Vagina (tissue), 2 donors: ENCODE data around the gene JPH2. TPM values are rescaled to one million over a fixed set of nuclear protein-coding genes. Genes with fewer than 3 reads are reported as not detected.

Experiments
- DNase-seq, 2 donors: peaks; one replicate each; pipeline ENCODE4 v3.0.0-alpha.2; 2017; ENCODE audit errors: extremely low spot score in 2 of 2
- H3K27ac ChIP-seq: fragments of 200-600 bp; sonication (generic); one replicate; pipeline ENCODE4 v1.5.1; 2019
- H3K27me3 ChIP-seq: fragments of 200-600 bp; sonication (generic); one replicate; pipeline ENCODE4 v1.5.1; 2019
- H3K36me3 ChIP-seq, 2 donors: fragments of 200-600 bp; sonication (generic); one replicate each; pipeline ENCODE4 v1.5.1; 2017 to 2019
- H3K4me1 ChIP-seq: fragments of 200-600 bp; sonication (generic); one replicate; pipeline ENCODE4 v1.5.1; 2019
- H3K4me3 ChIP-seq, 2 donors: fragments of 200-600 bp; sonication (generic); 1 replicate in 1 of 2; 2 replicates in 1 of 2; pipeline ENCODE4 v1.5.1; 2016 to 2019
- H3K9me3 ChIP-seq: fragments of 200-600 bp; sonication (generic); one replicate; pipeline ENCODE4 v1.5.1; 2019
- POLR2A ChIP-seq, 2 donors: fragments of 450-650 bp; IDR thresholded peaks; one replicate each; pipeline ENCODE4 v1.6.1; 2017; ENCODE audit warnings: antibody characterized with exemption in 2 of 2, mild to moderate bottlenecking in 2 of 2, moderate library complexity in 2 of 2
- POLR2AphosphoS5 ChIP-seq, 2 donors: sonication (generic); formaldehyde crosslinking; IDR thresholded peaks; one replicate each; pipeline ENCODE4 v1.9.0; 2017; ENCODE audit warnings: antibody characterized with exemption in 2 of 2, mild to moderate bottlenecking in 2 of 2, low read depth in 1 of 2; ENCODE audit not compliant: insufficient read depth in 1 of 2
- intact Hi-C: fragments of 100-400 bp; cut with DNase I; formaldehyde crosslinking; loops from one replicate; pipeline ENCODE4 v1.15.1; 2023
- total RNA-seq: library from RNA; depleted of rRNA; stranded (reverse); fragments of >200 nt; gene quantifications from one replicate; pipeline ENCODE4 v1.2.3, GENCODE V29; 2016
- TF ChIP-seq, protein P1 (sequence below), 3 experiments: fragments of 450-650 bp in 2 of 3; fragments of 200-600 bp in 1 of 3; sonication (generic) in 1 of 3; IDR thresholded peaks; one replicate each; pipeline ENCODE4 v1.5.1; 2017 to 2019; ENCODE audit warnings: antibody characterized with exemption in 3 of 3, mild to moderate bottlenecking in 2 of 3, moderate library complexity in 2 of 3

The JPH2 gene
- total RNA-seq, 1 donor from 2014 or later: 13.8 TPM

DNA sequence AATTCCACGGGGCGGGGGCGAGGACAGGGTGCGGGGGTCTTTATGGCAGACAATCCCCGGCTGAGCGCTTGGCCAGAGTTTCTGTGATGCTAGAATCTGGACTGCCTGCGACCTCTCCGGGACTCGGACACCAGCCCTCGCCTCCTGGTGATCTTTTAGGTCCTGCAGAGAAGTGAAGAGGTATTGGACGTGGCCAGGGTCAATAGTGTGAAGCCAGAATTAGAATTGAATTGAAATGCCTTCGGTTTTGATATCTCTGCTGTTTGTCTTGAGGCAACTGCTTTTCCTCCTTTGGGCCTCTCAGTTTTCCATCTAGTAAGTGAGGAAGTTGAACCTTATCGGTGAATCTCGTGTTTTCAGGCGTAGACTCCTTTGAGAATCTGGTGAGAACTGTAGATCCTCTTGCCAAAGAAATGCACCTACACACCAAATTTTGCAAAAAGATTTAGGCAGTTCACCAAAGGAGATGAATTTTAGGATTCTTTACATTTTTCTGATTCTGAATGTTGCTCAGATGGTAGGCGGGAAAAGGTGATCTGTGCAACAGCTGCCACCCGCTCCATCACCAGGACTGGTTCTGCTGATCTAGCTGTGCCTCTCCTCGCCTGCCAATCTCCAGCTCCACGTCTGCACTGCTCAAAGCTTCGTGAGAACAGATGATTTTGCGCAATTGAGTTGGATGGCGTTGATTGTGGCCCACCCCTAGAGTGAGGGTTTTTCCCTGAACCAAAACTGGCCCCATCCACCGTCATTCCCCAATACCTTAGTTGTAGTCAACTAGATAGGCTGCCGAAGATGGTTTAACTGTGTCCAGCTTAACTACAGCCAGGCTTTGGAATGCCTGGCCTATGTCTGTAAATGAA lies 24.4 kb upstream of the JPH2 start:
- peak overlapping the region; percentile 69 to 100 for H3K4me3 ChIP-seq
- peaks cover 43% of the 10 kb centered on the region for H3K4me1 ChIP-seq
- DNase-seq: no peak
- H3K9me3 ChIP-seq: no peaks in the 10 kb centered on the region
- TF ChIP-seq POLR2AphosphoS5 (IDR thresholded peaks at IDR 0.05; ENCODE audit: insufficient read depth in 1 of 2, low read depth in 1 of 2): no peak
- TF ChIP-seq, protein P1, sequence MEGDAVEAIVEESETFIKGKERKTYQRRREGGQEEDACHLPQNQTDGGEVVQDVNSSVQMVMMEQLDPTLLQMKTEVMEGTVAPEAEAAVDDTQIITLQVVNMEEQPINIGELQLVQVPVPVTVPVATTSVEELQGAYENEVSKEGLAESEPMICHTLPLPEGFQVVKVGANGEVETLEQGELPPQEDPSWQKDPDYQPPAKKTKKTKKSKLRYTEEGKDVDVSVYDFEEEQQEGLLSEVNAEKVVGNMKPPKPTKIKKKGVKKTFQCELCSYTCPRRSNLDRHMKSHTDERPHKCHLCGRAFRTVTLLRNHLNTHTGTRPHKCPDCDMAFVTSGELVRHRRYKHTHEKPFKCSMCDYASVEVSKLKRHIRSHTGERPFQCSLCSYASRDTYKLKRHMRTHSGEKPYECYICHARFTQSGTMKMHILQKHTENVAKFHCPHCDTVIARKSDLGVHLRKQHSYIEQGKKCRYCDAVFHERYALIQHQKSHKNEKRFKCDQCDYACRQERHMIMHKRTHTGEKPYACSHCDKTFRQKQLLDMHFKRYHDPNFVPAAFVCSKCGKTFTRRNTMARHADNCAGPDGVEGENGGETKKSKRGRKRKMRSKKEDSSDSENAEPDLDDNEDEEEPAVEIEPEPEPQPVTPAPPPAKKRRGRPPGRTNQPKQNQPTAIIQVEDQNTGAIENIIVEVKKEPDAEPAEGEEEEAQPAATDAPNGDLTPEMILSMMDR (IDR thresholded peaks at IDR 0.05): no peak
- TF ChIP-seq POLR2A (IDR thresholded peaks at IDR 0.05): no peak
- no peaks in the 10 kb centered on the region for H3K36me3 ChIP-seq
- no peaks in the 10 kb centered on the region for H3K27me3 ChIP-seq
- H3K27ac ChIP-seq: peak overlapping the region; percentile 99
- intact Hi-C loops: no loop called here

DNA sequence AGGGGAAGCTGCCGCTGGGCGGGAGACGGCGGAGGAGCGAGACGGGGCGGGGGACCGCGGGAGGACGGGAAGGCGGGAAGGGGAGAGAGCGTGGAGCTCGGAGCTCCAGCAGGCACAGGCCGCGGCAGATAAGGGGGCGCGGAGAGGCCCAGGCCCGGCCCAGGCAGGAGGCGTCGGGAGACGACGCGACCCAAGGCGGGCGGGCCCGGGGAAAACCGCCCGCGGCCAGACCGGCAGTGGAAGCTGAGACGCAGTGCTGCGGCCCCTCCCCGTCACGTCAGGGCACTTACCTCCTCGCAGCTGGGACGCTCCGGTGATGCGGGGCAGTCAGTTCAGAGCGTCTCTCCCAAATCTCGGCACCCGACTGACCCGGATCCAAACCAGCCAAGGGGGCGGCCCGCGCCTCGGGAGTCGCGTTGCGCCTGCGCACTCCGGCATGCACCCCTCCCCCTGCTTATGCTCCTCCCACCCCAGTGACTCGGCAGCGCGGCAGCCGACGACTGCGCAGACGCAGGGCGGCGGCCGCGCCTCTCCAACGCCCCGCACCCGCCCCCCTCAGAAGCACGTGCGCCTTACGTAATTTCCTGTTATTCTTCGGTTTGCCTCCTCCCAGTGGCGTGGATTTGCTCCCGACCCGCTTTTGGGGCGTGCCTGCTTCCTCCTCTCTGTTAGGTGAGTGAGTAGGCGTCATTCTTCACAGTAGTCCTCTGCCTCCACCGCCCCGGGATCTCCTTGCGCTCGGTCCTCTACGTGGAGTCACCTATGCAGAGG lies 23.6 kb upstream of the JPH2 start, which contains the start of gene OSER1:
Gene OSER1 (minus strand): TSS at position 366 of the 771 bp plus-strand sequence. CDS start 3,814 bp downstream, outside the sequence.
- Histone ChIP-seq H3K4me3 (peak within 1 kb of the TSS; percentile 69 to 100), H3K27ac (peak within 1 kb of the TSS; percentile 99), H3K4me1 (peaks cover 43% of the 10 kb centered on the region), H3K9me3 (no peaks in the 10 kb centered on the region), H3K36me3 (no peaks in the 10 kb centered on the region), H3K27me3 (no peaks in the 10 kb centered on the region)
- intact Hi-C loops: no loop called here
- DNase-seq: peak; percentile 99 to 100
- TF ChIP-seq POLR2A (IDR thresholded peaks at IDR 0.05) (peak; percentile 67 to 95), POLR2AphosphoS5 (IDR thresholded peaks at IDR 0.05; ENCODE audit: insufficient read depth in 1 of 2, low read depth in 1 of 2) (peak; percentile 90 to 99)
- TF ChIP-seq, protein P1 (IDR thresholded peaks at IDR 0.05): no peak

GRCh38 chr20:44209686-44210405 lies 22.9 kb upstream of the JPH2 start:
- intact Hi-C loops: no loop called here
- Histone ChIP-seq H3K4me3 (peak overlapping the region; percentile 69 to 100), H3K27ac (peak overlapping the region; percentile 99), H3K36me3 (no peaks in the 10 kb centered on the region), H3K27me3 (no peaks in the 10 kb centered on the region), H3K4me1 (peaks cover 45% of the 10 kb centered on the region), H3K9me3 (no peaks in the 10 kb centered on the region)
- no peak for DNase-seq
- TF ChIP-seq POLR2AphosphoS5 (IDR thresholded peaks at IDR 0.05; ENCODE audit: insufficient read depth in 1 of 2, low read depth in 1 of 2) (no peak), POLR2A (IDR thresholded peaks at IDR 0.05) (no peak)
- TF ChIP-seq, protein P1 (IDR thresholded peaks at IDR 0.05): no peak

DNA sequence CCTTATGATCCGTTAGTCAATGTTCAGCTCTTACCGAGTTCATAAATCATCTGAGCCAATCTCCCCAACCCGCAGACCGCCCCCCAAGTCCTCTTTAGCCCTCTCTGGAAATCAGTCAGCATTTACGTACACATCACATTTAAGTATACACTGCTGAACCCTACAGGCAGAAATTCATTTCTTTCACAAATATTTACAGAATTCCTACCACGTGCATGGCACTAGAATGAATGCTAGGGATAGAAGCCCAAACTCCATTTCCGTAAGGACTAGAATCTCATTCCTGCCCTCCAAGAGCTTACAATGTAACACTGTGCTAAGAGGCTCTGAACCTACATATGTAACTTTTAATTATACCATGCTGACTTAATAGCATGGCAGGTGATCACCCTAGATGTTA lies 21.8 kb upstream of the JPH2 start:
- H3K27me3 ChIP-seq: no peaks in the 10 kb centered on the region
- peaks cover 55% of the 10 kb centered on the region for H3K4me1 ChIP-seq
- H3K27ac ChIP-seq: peak overlapping the region; percentile 99
- H3K36me3 ChIP-seq: no peaks in the 10 kb centered on the region
- DNase-seq: no peak
- H3K9me3 ChIP-seq: no peaks in the 10 kb centered on the region
- no peak for TF ChIP-seq POLR2AphosphoS5 (IDR thresholded peaks at IDR 0.05; ENCODE audit: insufficient read depth in 1 of 2, low read depth in 1 of 2)
- peak overlapping the region; percentile 69 to 100 for H3K4me3 ChIP-seq
- intact Hi-C loops: no loop called here

- peak overlapping the region in 1 of 2 donors; percentile 100 for H3K4me3 ChIP-seq
- no peak overlapping the region for H3K27ac ChIP-seq
- DNase-seq: no peak
- H3K36me3 ChIP-seq: no peaks in the 10 kb centered on the region
- no peaks in the 10 kb centered on the region for H3K27me3 ChIP-seq
- H3K4me1 ChIP-seq: peaks cover 61% of the 10 kb centered on the region
- TF ChIP-seq, protein P1 (IDR thresholded peaks at IDR 0.05): no peak
- TF ChIP-seq POLR2A (IDR thresholded peaks at IDR 0.05) (no peak), POLR2AphosphoS5 (IDR thresholded peaks at IDR 0.05; ENCODE audit: insufficient read depth in 1 of 2, low read depth in 1 of 2) (no peak)
- no peaks in the 10 kb centered on the region for H3K9me3 ChIP-seq
- intact Hi-C loops: no loop called here
Measured at GRCh38 chr20:44208165-44208564, 21.2 kb upstream of the JPH2 start.
